ENCODE results near the gene MRPL54.

MRPL54 gene

GRCh38 chr19:3773814-3774515 is 11.5 kb downstream of the MRPL54 start:
- ATAC-seq, result no peak
- no peak for TF ChIP-seq TCF4 (CRISPR knock-in tag; IDR thresholded peaks at IDR 0.05; ENCODE audit: borderline replicate concordance)
- no peak for TF ChIP-seq ZNF565 (CRISPR knock-in tag; conservative IDR thresholded peaks at IDR 0.05; ENCODE audit: low read depth)
- no peak for TF ChIP-seq ZNF8 (CRISPR knock-in tag; IDR thresholded peaks at IDR 0.05)
- no peak for TF ChIP-seq RARB (CRISPR knock-in tag; IDR thresholded peaks at IDR 0.05)
- TF ChIP-seq PATZ1 (CRISPR knock-in tag; IDR thresholded peaks at IDR 0.05; ENCODE audit: borderline replicate concordance), result no peak
- no peak for TF ChIP-seq POU6F1 (CRISPR knock-in tag; IDR thresholded peaks at IDR 0.05; ENCODE audit: borderline replicate concordance, low read depth)
- no peak for TF ChIP-seq ZFP3 (CRISPR knock-in tag; IDR thresholded peaks at IDR 0.05)
- TF ChIP-seq TSHZ2 (CRISPR knock-in tag; IDR thresholded peaks at IDR 0.05), result no peak
- TF ChIP-seq ZFP30 (CRISPR knock-in tag; IDR thresholded peaks at IDR 0.05), result no peak
- no peak for TF ChIP-seq ISL1 (CRISPR knock-in tag; IDR thresholded peaks at IDR 0.05)
- TF ChIP-seq CSDC2 (CRISPR knock-in tag; IDR thresholded peaks at IDR 0.05), result no peak
- no peak for TF ChIP-seq CREB5 (CRISPR knock-in tag; IDR thresholded peaks at IDR 0.05; ENCODE audit: low read depth)
- no peak for TF ChIP-seq SNAI2 (CRISPR knock-in tag; IDR thresholded peaks at IDR 0.05)
- no peak for TF ChIP-seq BACH2 (CRISPR knock-in tag; IDR thresholded peaks at IDR 0.05; ENCODE audit: borderline replicate concordance)
- TF ChIP-seq ZNF70 (CRISPR knock-in tag; IDR thresholded peaks at IDR 0.05), result no peak
- TF ChIP-seq ZC3H10 (CRISPR knock-in tag; IDR thresholded peaks at IDR 0.05), result no peak
- no peak for TF ChIP-seq GLIS3 (CRISPR knock-in tag; IDR thresholded peaks at IDR 0.05)

- TF ChIP-seq TSHZ2 (CRISPR knock-in tag; IDR thresholded peaks at IDR 0.05) (no peak), OSR1 (CRISPR knock-in tag; IDR thresholded peaks at IDR 0.05) (no peak), ISL1 (CRISPR knock-in tag; IDR thresholded peaks at IDR 0.05) (no peak), ARNTL (CRISPR knock-in tag; IDR thresholded peaks at IDR 0.05; ENCODE audit: borderline replicate concordance, low read depth) (no peak), CSRNP3 (CRISPR knock-in tag; IDR thresholded peaks at IDR 0.05) (no peak)
- ATAC-seq, result no peak
These were observed 12.3 kb downstream of the MRPL54 start for GRCh38 chr19:3774621-3775373.
